Measurements from ENCODE around the gene BCL2L1. TPM values are rescaled to one million over a fixed set of nuclear protein-coding genes. Genes with fewer than 3 reads are reported as not detected.
A peak's percentile ranks its signal among the peaks of the same experiment; 100 is the strongest.

Gene BCL2L1
- 10 to 100 TPM; 23.8 to 80.9 (median 37.7) TPM for total RNA-seq

GRCh38 chr20:31722257-31723068 lies at the start of gene BCL2L1:
TSS of gene BCL2L1 (minus strand) at chr20:31722868. CDS start at chr20:31722218, 650 bp downstream.
- WGBS, 10 experiments = 0 to 20% (median 5%) methylated on average over 1 to 9 of the region's 38 CpGs; no CpG with 5 or more reads in 3 of the 10 experiments
- in situ Hi-C loops (cut with MboI; ENCODE audit: low pct_unique_long_range_greater_than_20kb in 2 of 9, low sequenced_read_pairs in 9 of 9, unreplicated experiment in 9 of 9) = loop anchor here in 2 of 9 experiments (10.0 kb wide), 2 partner anchors 58 to 88 kb away; partner anchors contain the start of gene COX4I2 (in 1 of the 2)
- peak; percentile 25 to 66 (median 43) for ATAC-seq (replicated peaks in 6 of 8)
- Histone ChIP-seq H3K4me3 (peak within 1 kb of the TSS; percentile 48 to 92 (median 70)), H3K27ac (peak within 1 kb of the TSS; percentile 97 to 99), H3K4me1 (replicated peaks in 1 of 2) (peaks cover 34 to 40% of the 10 kb centered on the region in 2 donors)

GRCh38 chr20:31770243-31770642 lies 47.6 kb upstream of the BCL2L1 start:
- Histone ChIP-seq H3K4me1 (replicated peaks in 1 of 2) (no peaks in the 10 kb centered on the region), H3K4me3 (no peak overlapping the region), H3K27ac (no peak overlapping the region)
- 17 to 100% (median 94%) methylated on average over 1 of the region's 1 CpG; no CpG with 5 or more reads in 2 of the 10 experiments for WGBS, 10 experiments
- ATAC-seq (replicated peaks in 6 of 8) = no peak
- in situ Hi-C loops (cut with MboI; ENCODE audit: low pct_unique_long_range_greater_than_20kb in 2 of 9, low sequenced_read_pairs in 9 of 9, unreplicated experiment in 9 of 9) = no loop called here

- 83 to 100% (median 97%) methylated on average over 1 to 5 of the region's 5 CpGs; no CpG with 5 or more reads in 1 of the 10 experiments for WGBS, 10 experiments
- Histone ChIP-seq H3K4me1 (replicated peaks in 1 of 2) (no peaks in the 10 kb centered on the region), H3K4me3 (no peak overlapping the region), H3K27ac (no peak overlapping the region)
- ATAC-seq (replicated peaks in 6 of 8) = no peak
- in situ Hi-C loops (cut with MboI; ENCODE audit: low pct_unique_long_range_greater_than_20kb in 2 of 9, low sequenced_read_pairs in 9 of 9, unreplicated experiment in 9 of 9) = no loop called here
Observed at GRCh38 chr20:31769681-31770080, 47.0 kb upstream of the BCL2L1 start.

DNA sequence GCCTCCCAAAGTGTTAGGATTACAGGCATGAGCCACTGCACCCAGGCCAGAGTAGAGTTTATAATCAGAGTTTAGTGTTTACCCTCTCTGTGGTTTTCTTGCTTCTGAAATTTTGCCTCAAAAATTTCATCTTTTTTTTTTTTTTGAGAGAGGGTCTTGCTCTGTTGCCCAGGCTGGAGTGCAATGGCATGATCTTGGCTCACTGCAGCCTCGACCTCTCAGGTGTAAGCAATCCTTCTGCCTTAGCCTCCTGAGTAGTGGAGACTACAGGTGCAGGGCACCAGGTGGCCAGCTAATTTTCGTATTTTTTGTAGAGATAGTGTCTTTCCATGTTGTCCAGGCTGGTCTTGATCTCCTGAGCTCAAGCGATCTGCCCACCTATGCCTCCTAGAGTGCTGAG lies 45.1 kb upstream of the BCL2L1 start:
- in situ Hi-C loops (cut with MboI; ENCODE audit: low pct_unique_long_range_greater_than_20kb in 2 of 9, low sequenced_read_pairs in 9 of 9, unreplicated experiment in 9 of 9) = no loop called here
- Histone ChIP-seq H3K4me1 (replicated peaks in 1 of 2) (no peaks in the 10 kb centered on the region), H3K27ac (no peak overlapping the region), H3K4me3 (no peak overlapping the region)
- 90 to 100% (median 100%) methylated on average over 1 to 3 of the region's 3 CpGs for WGBS, 10 experiments
- ATAC-seq (replicated peaks in 6 of 8) = no peak

DNA sequence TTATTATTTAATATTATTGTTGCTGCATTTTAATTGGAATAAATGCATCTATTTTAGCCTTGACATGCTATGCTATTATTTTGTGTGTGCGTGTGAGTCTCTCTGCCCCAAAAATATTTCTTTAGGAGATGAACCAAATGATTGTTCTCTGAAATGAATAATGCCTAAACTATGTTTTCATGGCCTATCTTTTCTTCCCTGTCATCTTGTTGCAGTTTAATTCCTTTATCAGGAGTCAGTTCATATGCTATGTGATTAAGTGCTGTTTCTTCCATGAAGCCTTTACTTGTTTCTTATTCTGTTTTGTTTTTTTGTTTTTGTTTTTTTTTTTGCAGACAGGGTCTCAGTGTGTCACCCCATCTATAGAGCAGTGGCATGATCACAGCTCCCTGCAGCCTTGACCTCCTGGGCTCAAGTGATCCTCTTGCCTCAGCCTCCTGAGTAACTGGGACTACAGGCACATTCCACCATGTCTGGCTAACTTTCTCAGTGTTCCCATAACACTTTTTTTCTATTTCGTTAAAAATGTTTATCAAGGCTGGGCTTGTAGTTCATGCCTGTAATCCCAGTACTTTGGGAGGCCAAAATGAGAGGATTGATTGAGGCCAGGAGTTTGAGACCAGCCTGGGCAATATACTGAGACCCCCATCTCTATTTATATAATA lies 42.1 kb upstream of the BCL2L1 start:
- no peak for ATAC-seq (replicated peaks in 6 of 8)
- H3K4me3 ChIP-seq = no peak overlapping the region
- in situ Hi-C loops (cut with MboI; ENCODE audit: low pct_unique_long_range_greater_than_20kb in 2 of 9, low sequenced_read_pairs in 9 of 9, unreplicated experiment in 9 of 9) = no loop called here
- no peaks in the 10 kb centered on the region for H3K4me1 ChIP-seq (replicated peaks in 1 of 2)
- WGBS, 10 experiments = 89 to 100% (median 100%) methylated on average over 1 to 2 of the region's 2 CpGs
- no peak overlapping the region for H3K27ac ChIP-seq

GRCh38 chr20:31760519-31761240 lies 38.0 kb upstream of the BCL2L1 start:
- WGBS, 10 experiments = 80 to 100% (median 98%) methylated on average over 2 to 6 of the region's 6 CpGs
- no peak overlapping the region for H3K27ac ChIP-seq
- no peak overlapping the region for H3K4me3 ChIP-seq
- no peaks in the 10 kb centered on the region for H3K4me1 ChIP-seq (replicated peaks in 1 of 2)
- ATAC-seq (replicated peaks in 6 of 8) = no peak
- in situ Hi-C loops (cut with MboI; ENCODE audit: low pct_unique_long_range_greater_than_20kb in 2 of 9, low sequenced_read_pairs in 9 of 9, unreplicated experiment in 9 of 9) = no loop called here

DNA sequence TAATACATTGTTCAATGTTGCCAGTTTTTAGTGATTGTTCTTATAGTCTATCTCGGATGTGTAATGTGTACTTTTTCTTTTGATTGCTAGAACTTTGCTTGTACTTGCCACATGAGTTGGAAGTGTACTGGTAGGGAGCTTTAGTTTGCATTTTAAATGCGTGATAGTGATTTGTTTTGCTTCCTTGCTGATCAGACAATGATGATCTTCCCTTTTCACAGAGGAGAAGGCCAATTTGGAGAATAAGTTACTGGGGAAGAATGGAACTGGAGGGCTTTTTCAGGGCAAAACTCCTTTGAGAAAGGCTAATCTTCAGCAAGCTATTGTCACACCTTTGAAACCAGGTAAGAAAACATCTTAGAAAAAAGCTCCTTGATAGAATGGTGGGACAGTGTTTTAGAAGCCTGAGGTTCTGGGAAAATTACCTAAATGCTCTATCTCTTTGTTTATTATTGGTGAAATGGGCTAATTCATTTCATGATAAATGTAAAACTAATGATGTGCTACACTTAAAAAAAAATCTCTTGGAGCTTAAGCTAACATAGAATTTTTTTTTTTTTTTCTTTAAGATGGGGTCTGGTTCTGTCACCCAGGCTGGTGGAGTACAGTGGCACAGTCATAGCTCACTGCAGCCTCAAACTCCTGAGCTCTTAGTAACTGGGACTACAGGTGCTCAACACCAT lies 37.3 kb upstream of the BCL2L1 start:
- 65 to 100% (median 89%) methylated on average over 1 to 2 of the region's 2 CpGs; no CpG with 5 or more reads in 2 of the 10 experiments for WGBS, 10 experiments
- Histone ChIP-seq H3K27ac (no peak overlapping the region), H3K4me3 (no peak overlapping the region), H3K4me1 (replicated peaks in 1 of 2) (no peaks in the 10 kb centered on the region)
- in situ Hi-C loops (cut with MboI; ENCODE audit: low pct_unique_long_range_greater_than_20kb in 2 of 9, low sequenced_read_pairs in 9 of 9, unreplicated experiment in 9 of 9) = no loop called here
- ATAC-seq (replicated peaks in 6 of 8) = no peak

GRCh38 chr20:31758991-31759390 lies 36.3 kb upstream of the BCL2L1 start:
- H3K4me3 ChIP-seq = no peak overlapping the region
- in situ Hi-C loops (cut with MboI; ENCODE audit: low pct_unique_long_range_greater_than_20kb in 2 of 9, low sequenced_read_pairs in 9 of 9, unreplicated experiment in 9 of 9) = no loop called here
- no peaks in the 10 kb centered on the region for H3K4me1 ChIP-seq (replicated peaks in 1 of 2)
- no peak overlapping the region for H3K27ac ChIP-seq
- ATAC-seq (replicated peaks in 6 of 8) = peak in 1 of 8 experiments; percentile 17

- Histone ChIP-seq H3K27ac (no peak overlapping the region), H3K4me1 (replicated peaks in 1 of 2) (no peaks in the 10 kb centered on the region), H3K4me3 (no peak overlapping the region)
- ATAC-seq (replicated peaks in 6 of 8) = no peak
- WGBS, 10 experiments = 14 to 100% (median 86%) methylated on average over 1 to 4 of the region's 4 CpGs
- in situ Hi-C loops (cut with MboI; ENCODE audit: low pct_unique_long_range_greater_than_20kb in 2 of 9, low sequenced_read_pairs in 9 of 9, unreplicated experiment in 9 of 9) = no loop called here
Observed at GRCh38 chr20:31758521-31758920, 35.9 kb upstream of the BCL2L1 start.

- Histone ChIP-seq H3K4me1 (replicated peaks in 1 of 2) (no peaks in the 10 kb centered on the region), H3K27ac (no peak overlapping the region), H3K4me3 (no peak overlapping the region)
- WGBS, 10 experiments = 57 to 100% (median 90%) methylated on average over 1 to 3 of the region's 3 CpGs; no CpG with 5 or more reads in 2 of the 10 experiments
- in situ Hi-C loops (cut with MboI; ENCODE audit: low pct_unique_long_range_greater_than_20kb in 2 of 9, low sequenced_read_pairs in 9 of 9, unreplicated experiment in 9 of 9) = no loop called here
- no peak for ATAC-seq (replicated peaks in 6 of 8)
Observed at GRCh38 chr20:31757254-31757653, 34.6 kb upstream of the BCL2L1 start.

DNA sequence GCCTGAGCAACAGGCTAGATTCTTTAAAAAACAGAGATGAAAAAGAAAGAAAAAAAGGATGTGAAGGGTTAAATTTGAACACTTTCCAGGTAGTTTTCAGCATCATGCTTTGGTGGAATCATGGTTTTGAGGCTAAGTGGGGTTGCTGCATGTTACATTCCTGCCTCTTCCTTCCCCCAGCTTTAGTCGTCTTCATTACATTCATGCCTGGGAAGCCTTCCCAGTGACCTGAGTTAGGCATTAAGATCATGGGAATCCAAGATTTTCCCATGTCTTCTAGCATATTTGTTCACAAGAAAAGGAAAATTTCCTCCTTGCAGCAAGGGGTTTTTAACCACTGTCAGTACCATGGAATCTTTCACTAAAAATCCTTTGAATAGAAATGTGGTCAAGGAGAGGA lies 28.5 kb upstream of the BCL2L1 start:
- Histone ChIP-seq H3K4me3 (no peak overlapping the region), H3K4me1 (replicated peaks in 1 of 2) (peaks cover 11 to 20% of the 10 kb centered on the region in 2 donors), H3K27ac (no peak overlapping the region)
- no peak for ATAC-seq (replicated peaks in 6 of 8)
- 43 to 100% (median 83%) methylated on average over 1 of the region's 1 CpG; no CpG with 5 or more reads in 4 of the 10 experiments for WGBS, 10 experiments
- in situ Hi-C loops (cut with MboI; ENCODE audit: low pct_unique_long_range_greater_than_20kb in 2 of 9, low sequenced_read_pairs in 9 of 9, unreplicated experiment in 9 of 9) = no loop called here

- Histone ChIP-seq H3K27ac (no peak overlapping the region), H3K4me1 (replicated peaks in 1 of 2) (peaks cover 16 to 23% of the 10 kb centered on the region in 2 donors), H3K4me3 (no peak overlapping the region)
- ATAC-seq (replicated peaks in 6 of 8) = no peak
- 80 to 100% (median 100%) methylated on average over 1 to 6 of the region's 8 CpGs; no CpG with 5 or more reads in 5 of the 10 experiments for WGBS, 10 experiments
- in situ Hi-C loops (cut with MboI; ENCODE audit: low pct_unique_long_range_greater_than_20kb in 2 of 9, low sequenced_read_pairs in 9 of 9, unreplicated experiment in 9 of 9) = no loop called here
Observed at GRCh38 chr20:31749223-31749622, 26.6 kb upstream of the BCL2L1 start.

Data from motor neuron (in vitro differentiated cells).